Iris pigment epithelial cell (primary cell): ENCODE measurements around the gene MYO16.

Experiments
- DNase-seq: peaks from one replicate; pipeline ENCODE4 v3.0.0-alpha.2; 2011; ENCODE audit warnings: low read depth

MYO16 gene

GRCh38 chr13:108663710-108664109, 34.3 kb downstream of the MYO16 start:
- no peak for DNase-seq

GRCh38 chr13:108667205-108667604, 37.8 kb downstream of the MYO16 start:
- DNase-seq = no peak

- peak; percentile 28 for DNase-seq
Observed at GRCh38 chr13:108669381-108669780, 40.0 kb downstream of the MYO16 start.

- no peak for DNase-seq
Observed at GRCh38 chr13:108674346-108674745, 44.9 kb downstream of the MYO16 start.

GRCh38 chr13:108674771-108675170, 45.4 kb downstream of the MYO16 start:
- no peak for DNase-seq

GRCh38 chr13:108676620-108677019, 47.2 kb downstream of the MYO16 start:
- no peak for DNase-seq

GRCh38 chr13:108677806-108678205, 48.4 kb downstream of the MYO16 start:
- DNase-seq = no peak

- no peak for DNase-seq
Observed at GRCh38 chr13:108680011-108680410, 50.6 kb downstream of the MYO16 start.

GRCh38 chr13:108681986-108682575, 52.7 kb downstream of the MYO16 start:
- DNase-seq = peak; percentile 86

- no peak for DNase-seq
Observed at GRCh38 chr13:108682714-108683113, 53.3 kb downstream of the MYO16 start.

- DNase-seq = no peak
Observed at GRCh38 chr13:108686027-108686426, 56.6 kb downstream of the MYO16 start.

GRCh38 chr13:108690726-108691125, 61.3 kb downstream of the MYO16 start:
- peak; percentile 40 for DNase-seq

- peak; percentile 89 for DNase-seq
Observed at GRCh38 chr13:108700422-108701170, 71.2 kb downstream of the MYO16 start.

GRCh38 chr13:108702171-108702570, 72.8 kb downstream of the MYO16 start:
- DNase-seq = no peak

GRCh38 chr13:108705031-108705430, 75.6 kb downstream of the MYO16 start:
- DNase-seq = no peak

GRCh38 chr13:108707584-108707983, 78.2 kb downstream of the MYO16 start:
- DNase-seq = no peak

GRCh38 chr13:108708921-108709320, 79.5 kb downstream of the MYO16 start:
- no peak for DNase-seq

- no peak for DNase-seq
Observed at GRCh38 chr13:108711386-108711785, 82.0 kb downstream of the MYO16 start.

- DNase-seq = no peak
Observed at GRCh38 chr13:108725471-108725870, 96.1 kb downstream of the MYO16 start.

- DNase-seq = no peak
Observed at GRCh38 chr13:108728370-108728769, 99.0 kb downstream of the MYO16 start.

GRCh38 chr13:108733022-108733560, 103.7 kb downstream of the MYO16 start:
- peak; percentile 6 for DNase-seq

- DNase-seq = no peak
Observed at GRCh38 chr13:108734676-108735075, 105.3 kb downstream of the MYO16 start.

- DNase-seq = no peak
Observed at GRCh38 chr13:108741930-108742329, 112.5 kb downstream of the MYO16 start.
